Measurements from ENCODE around the gene LGALS12. TPM values are rescaled to one million over a fixed set of nuclear protein-coding genes. Genes with fewer than 3 reads are reported as not detected.

The LGALS12 gene
- total RNA-seq (under 1 TPM; 0.66 to 0.99 TPM), polyA plus RNA-seq (ENCODE audit: insufficient read length in 2 of 2) (under 1 TPM in 1 of 2 donors, not detected in 1; 0.12 TPM)
- long read RNA-seq, donor 1, result 0 reads
- long read RNA-seq, donor 2, result 0 reads
- long read RNA-seq, donor 3, result 0 reads
- long read RNA-seq, donor 4, result 0 reads

DNA sequence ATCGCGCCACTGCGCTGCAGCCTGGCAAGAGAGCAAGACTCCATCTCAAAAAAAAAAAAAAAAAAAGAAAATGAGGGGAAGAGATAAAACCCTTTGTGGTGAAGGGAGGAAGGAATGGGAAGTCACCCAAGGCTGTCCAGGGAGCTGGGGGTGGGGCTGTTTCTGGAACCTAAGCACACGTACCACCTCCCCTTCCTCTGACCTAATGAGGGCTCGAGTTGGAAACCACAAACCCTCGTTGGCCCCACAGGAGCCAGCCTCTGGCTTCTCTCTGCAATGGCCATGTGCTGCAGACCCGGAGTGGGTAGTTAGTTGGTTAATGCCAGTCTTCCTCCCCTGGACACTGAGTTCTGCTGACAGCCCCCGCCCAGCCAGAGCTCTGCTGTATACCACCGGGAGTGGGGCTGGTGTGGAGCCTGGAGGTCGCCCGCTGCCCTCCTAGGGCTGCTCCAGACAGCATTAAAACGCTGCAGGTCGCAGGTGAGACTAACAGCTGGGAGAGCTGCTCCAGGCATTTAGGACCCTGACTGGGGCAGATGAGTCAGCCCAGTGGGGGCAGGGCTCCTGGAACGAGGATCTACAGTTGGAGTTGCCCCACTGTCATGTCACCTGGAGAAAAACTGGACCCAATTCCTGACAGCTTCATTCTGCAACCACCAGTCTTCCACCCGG lies at the start of gene LGALS12:
TSS of gene LGALS12 (plus strand) at position 228 of the 672 bp plus-strand sequence. CDS start at position 603, 375 bp downstream.
- H3K9me3 ChIP-seq (ENCODE audit: control insufficient read depth, insufficient read depth, low read length), result no peaks in the 10 kb centered on the region
- 45% methylated on average over 9 of the region's 15 CpGs for WGBS (ENCODE audit: insufficient coverage)
- no peak for DNase-seq (ENCODE audit: low read depth in 4 of 6, low spot score in 6 of 6)
- H3K27me3 ChIP-seq (ENCODE audit: control insufficient read depth, insufficient read depth, low read length), result no peaks in the 10 kb centered on the region
- H3K36me3 ChIP-seq (ENCODE audit: control insufficient read depth, insufficient read depth, low read length), result no peaks in the 10 kb centered on the region
- H3K4me3 ChIP-seq (ENCODE audit: low read depth, low read length), result no peak within 1 kb of the TSS
- no peak within 1 kb of the TSS for H3K27ac ChIP-seq (ENCODE audit: low read depth, low read length)
- peaks cover 14% of the 10 kb centered on the region for H3K4me1 ChIP-seq (ENCODE audit: control insufficient read depth, insufficient read depth, low read length)

DNA sequence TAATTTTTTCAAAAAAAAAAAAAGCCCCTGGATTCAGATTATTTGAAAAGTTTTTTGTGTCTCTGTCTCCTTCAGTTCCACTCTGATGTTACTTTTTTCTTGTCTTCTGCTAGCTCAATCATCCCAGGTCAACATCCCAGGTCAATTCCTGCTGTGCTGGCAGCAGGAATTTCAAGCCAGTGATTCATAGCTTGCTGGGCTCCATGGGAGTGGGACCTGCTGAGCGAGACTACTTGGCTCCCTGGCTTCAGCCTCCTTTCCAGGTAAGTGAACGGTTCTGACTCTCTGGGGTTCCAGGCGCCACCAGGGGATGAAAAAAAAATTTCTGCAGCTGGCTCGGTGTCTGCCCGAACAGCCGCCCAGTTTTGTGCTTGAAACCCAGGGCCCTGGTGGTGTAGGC lies 46.3 kb upstream of the LGALS12 start:
- H3K4me1 ChIP-seq (ENCODE audit: control insufficient read depth, insufficient read depth, low read length), result no peaks in the 10 kb centered on the region
- 56% methylated on average over 6 of the region's 6 CpGs for WGBS (ENCODE audit: insufficient coverage)
- H3K4me3 ChIP-seq (ENCODE audit: low read depth, low read length), result no peak overlapping the region
- DNase-seq (ENCODE audit: low read depth in 4 of 6, low spot score in 6 of 6), result peak in 1 of 6 donors; percentile 7
- H3K27me3 ChIP-seq (ENCODE audit: control insufficient read depth, insufficient read depth, low read length), result no peaks in the 10 kb centered on the region
- H3K9me3 ChIP-seq (ENCODE audit: control insufficient read depth, insufficient read depth, low read length), result no peaks in the 10 kb centered on the region
- no peaks in the 10 kb centered on the region for H3K36me3 ChIP-seq (ENCODE audit: control insufficient read depth, insufficient read depth, low read length)
- H3K27ac ChIP-seq (ENCODE audit: low read depth, low read length), result no peak overlapping the region

DNA sequence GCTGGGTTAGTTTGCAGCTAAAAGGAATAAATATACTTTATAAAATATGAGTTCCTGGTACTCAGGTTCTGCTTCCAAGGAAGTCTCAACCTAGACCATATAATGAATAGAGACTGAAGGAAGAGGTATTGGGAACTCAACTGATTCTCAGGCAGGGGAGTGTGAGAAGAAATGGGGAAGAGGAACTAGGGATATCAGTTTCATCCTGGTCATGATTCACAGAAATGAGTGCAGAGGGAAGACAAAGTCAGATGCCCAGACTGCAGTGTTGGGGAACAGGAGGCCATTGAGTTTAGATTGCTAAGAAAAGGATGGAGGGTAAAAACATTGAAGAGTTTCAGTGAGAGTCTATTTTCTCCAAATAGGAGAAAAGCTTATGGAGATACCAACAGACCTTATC lies 43.7 kb upstream of the LGALS12 start:
- no peak for DNase-seq (ENCODE audit: low read depth in 4 of 6, low spot score in 6 of 6)
- H3K27me3 ChIP-seq (ENCODE audit: control insufficient read depth, insufficient read depth, low read length), result no peaks in the 10 kb centered on the region
- H3K9me3 ChIP-seq (ENCODE audit: control insufficient read depth, insufficient read depth, low read length), result no peaks in the 10 kb centered on the region
- no peak overlapping the region for H3K4me3 ChIP-seq (ENCODE audit: low read depth, low read length)
- H3K4me1 ChIP-seq (ENCODE audit: control insufficient read depth, insufficient read depth, low read length), result no peaks in the 10 kb centered on the region
- H3K36me3 ChIP-seq (ENCODE audit: control insufficient read depth, insufficient read depth, low read length), result no peaks in the 10 kb centered on the region
- no peak overlapping the region for H3K27ac ChIP-seq (ENCODE audit: low read depth, low read length)

DNA sequence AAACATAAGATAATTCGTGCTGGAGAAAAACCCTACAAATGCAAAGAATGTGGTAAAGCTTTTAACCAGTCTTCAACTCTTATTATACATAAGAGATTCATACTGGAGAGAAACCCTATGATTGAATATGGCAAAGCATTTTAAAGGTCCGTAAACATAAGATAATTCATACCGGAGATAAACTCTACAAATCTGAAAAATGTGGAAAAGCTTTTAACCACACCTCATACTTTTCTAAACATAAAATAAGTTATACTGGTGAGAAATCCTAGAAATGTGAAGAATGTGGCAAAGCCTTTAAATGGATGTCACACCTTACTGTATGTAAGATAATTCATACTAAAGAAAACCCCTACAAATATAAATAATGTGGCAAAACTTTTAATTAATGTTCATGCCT lies 35.6 kb upstream of the LGALS12 start:
- no peak overlapping the region for H3K4me3 ChIP-seq (ENCODE audit: low read depth, low read length)
- H3K9me3 ChIP-seq (ENCODE audit: control insufficient read depth, insufficient read depth, low read length), result no peaks in the 10 kb centered on the region
- H3K27me3 ChIP-seq (ENCODE audit: control insufficient read depth, insufficient read depth, low read length), result no peaks in the 10 kb centered on the region
- no peaks in the 10 kb centered on the region for H3K36me3 ChIP-seq (ENCODE audit: control insufficient read depth, insufficient read depth, low read length)
- H3K4me1 ChIP-seq (ENCODE audit: control insufficient read depth, insufficient read depth, low read length), result no peaks in the 10 kb centered on the region
- no peak for DNase-seq (ENCODE audit: low read depth in 4 of 6, low spot score in 6 of 6)
- no peak overlapping the region for H3K27ac ChIP-seq (ENCODE audit: low read depth, low read length)
- WGBS (ENCODE audit: insufficient coverage), result no CpG with 5 or more reads among the region's 3 CpGs

- no peaks in the 10 kb centered on the region for H3K4me1 ChIP-seq (ENCODE audit: control insufficient read depth, insufficient read depth, low read length)
- H3K9me3 ChIP-seq (ENCODE audit: control insufficient read depth, insufficient read depth, low read length), result no peaks in the 10 kb centered on the region
- no peaks in the 10 kb centered on the region for H3K27me3 ChIP-seq (ENCODE audit: control insufficient read depth, insufficient read depth, low read length)
- no CpG with 5 or more reads among the region's 3 CpGs for WGBS (ENCODE audit: insufficient coverage)
- no peaks in the 10 kb centered on the region for H3K36me3 ChIP-seq (ENCODE audit: control insufficient read depth, insufficient read depth, low read length)
- no peak overlapping the region for H3K4me3 ChIP-seq (ENCODE audit: low read depth, low read length)
- no peak for DNase-seq (ENCODE audit: low read depth in 4 of 6, low spot score in 6 of 6)
- no peak overlapping the region for H3K27ac ChIP-seq (ENCODE audit: low read depth, low read length)
Observed at GRCh38 chr11:63472372-63472771, 33.5 kb upstream of the LGALS12 start.

DNA sequence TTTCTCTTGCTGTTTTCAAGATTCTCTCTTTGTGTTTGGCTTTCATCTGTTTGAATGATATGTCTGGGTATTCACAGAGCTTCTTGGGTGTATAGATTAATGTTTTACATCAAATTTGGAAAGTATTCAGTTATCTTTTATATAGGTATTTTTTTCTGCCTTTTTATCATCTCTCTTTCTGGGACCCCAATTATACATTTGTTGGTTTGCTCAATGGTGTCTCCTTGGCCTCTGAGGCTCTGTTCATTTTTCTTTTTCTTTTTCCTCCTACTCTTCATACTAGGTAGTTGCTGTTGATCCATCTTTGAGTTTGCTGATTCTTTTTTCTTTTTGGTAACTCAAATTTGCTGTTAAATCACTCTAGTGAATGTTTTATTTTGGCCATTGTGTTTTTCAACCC lies 29.3 kb upstream of the LGALS12 start:
- H3K4me1 ChIP-seq (ENCODE audit: control insufficient read depth, insufficient read depth, low read length), result no peaks in the 10 kb centered on the region
- no peak overlapping the region for H3K27ac ChIP-seq (ENCODE audit: low read depth, low read length)
- no peaks in the 10 kb centered on the region for H3K27me3 ChIP-seq (ENCODE audit: control insufficient read depth, insufficient read depth, low read length)
- H3K4me3 ChIP-seq (ENCODE audit: low read depth, low read length), result no peak overlapping the region
- DNase-seq (ENCODE audit: low read depth in 4 of 6, low spot score in 6 of 6), result no peak
- no peaks in the 10 kb centered on the region for H3K9me3 ChIP-seq (ENCODE audit: control insufficient read depth, insufficient read depth, low read length)
- no peaks in the 10 kb centered on the region for H3K36me3 ChIP-seq (ENCODE audit: control insufficient read depth, insufficient read depth, low read length)

- Histone ChIP-seq H3K27ac (ENCODE audit: low read depth, low read length) (no peak overlapping the region), H3K27me3 (ENCODE audit: control insufficient read depth, insufficient read depth, low read length) (no peaks in the 10 kb centered on the region), H3K4me3 (ENCODE audit: low read depth, low read length) (no peak overlapping the region), H3K4me1 (ENCODE audit: control insufficient read depth, insufficient read depth, low read length) (no peaks in the 10 kb centered on the region), H3K36me3 (ENCODE audit: control insufficient read depth, insufficient read depth, low read length) (no peaks in the 10 kb centered on the region), H3K9me3 (ENCODE audit: control insufficient read depth, insufficient read depth, low read length) (peaks cover 4% of the 10 kb centered on the region)
- 0% methylated on average over 2 of the region's 5 CpGs for WGBS (ENCODE audit: insufficient coverage)
- DNase-seq (ENCODE audit: low read depth in 4 of 6, low spot score in 6 of 6), result peak in 5 of 6 donors; percentile 33 to 92 (median 66)
Observed at GRCh38 chr11:63478896-63479295, 27.0 kb upstream of the LGALS12 start.

DNA sequence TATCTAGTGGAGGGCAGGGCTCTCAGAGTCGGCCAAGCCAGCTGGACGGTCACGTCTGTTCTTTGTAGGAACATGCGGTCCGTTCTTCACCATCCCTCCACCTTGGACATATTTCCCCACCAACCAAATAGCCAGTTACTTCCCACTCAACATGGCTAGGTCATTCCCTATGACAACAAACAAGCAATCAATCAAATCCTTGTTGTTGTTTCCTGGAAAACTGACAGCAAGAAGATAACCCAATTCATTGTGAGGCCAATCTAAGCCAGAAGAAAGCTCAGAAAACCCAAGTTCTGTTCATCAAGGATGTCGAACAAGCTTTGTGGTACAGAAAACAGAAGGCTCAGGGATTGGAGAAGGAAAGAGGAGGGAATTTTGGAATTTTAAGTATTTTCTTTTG lies 25.8 kb upstream of the LGALS12 start:
- 85% methylated on average over 6 of the region's 6 CpGs for WGBS (ENCODE audit: insufficient coverage)
- H3K9me3 ChIP-seq (ENCODE audit: control insufficient read depth, insufficient read depth, low read length), result peaks cover 7% of the 10 kb centered on the region
- H3K36me3 ChIP-seq (ENCODE audit: control insufficient read depth, insufficient read depth, low read length), result no peaks in the 10 kb centered on the region
- no peaks in the 10 kb centered on the region for H3K27me3 ChIP-seq (ENCODE audit: control insufficient read depth, insufficient read depth, low read length)
- no peak overlapping the region for H3K4me3 ChIP-seq (ENCODE audit: low read depth, low read length)
- no peak overlapping the region for H3K27ac ChIP-seq (ENCODE audit: low read depth, low read length)
- DNase-seq (ENCODE audit: low read depth in 4 of 6, low spot score in 6 of 6), result no peak
- no peaks in the 10 kb centered on the region for H3K4me1 ChIP-seq (ENCODE audit: control insufficient read depth, insufficient read depth, low read length)

GRCh38 chr11:63485777-63486176 lies 20.1 kb upstream of the LGALS12 start:
- H3K27ac ChIP-seq (ENCODE audit: low read depth, low read length), result no peak overlapping the region
- WGBS (ENCODE audit: insufficient coverage), result no CpG with 5 or more reads among the region's 3 CpGs
- no peak for DNase-seq (ENCODE audit: low read depth in 4 of 6, low spot score in 6 of 6)
- H3K9me3 ChIP-seq (ENCODE audit: control insufficient read depth, insufficient read depth, low read length), result peaks cover 7% of the 10 kb centered on the region
- H3K4me3 ChIP-seq (ENCODE audit: low read depth, low read length), result no peak overlapping the region
- no peaks in the 10 kb centered on the region for H3K36me3 ChIP-seq (ENCODE audit: control insufficient read depth, insufficient read depth, low read length)
- peaks cover 3% of the 10 kb centered on the region for H3K27me3 ChIP-seq (ENCODE audit: control insufficient read depth, insufficient read depth, low read length)
- H3K4me1 ChIP-seq (ENCODE audit: control insufficient read depth, insufficient read depth, low read length), result peaks cover 10% of the 10 kb centered on the region

DNA sequence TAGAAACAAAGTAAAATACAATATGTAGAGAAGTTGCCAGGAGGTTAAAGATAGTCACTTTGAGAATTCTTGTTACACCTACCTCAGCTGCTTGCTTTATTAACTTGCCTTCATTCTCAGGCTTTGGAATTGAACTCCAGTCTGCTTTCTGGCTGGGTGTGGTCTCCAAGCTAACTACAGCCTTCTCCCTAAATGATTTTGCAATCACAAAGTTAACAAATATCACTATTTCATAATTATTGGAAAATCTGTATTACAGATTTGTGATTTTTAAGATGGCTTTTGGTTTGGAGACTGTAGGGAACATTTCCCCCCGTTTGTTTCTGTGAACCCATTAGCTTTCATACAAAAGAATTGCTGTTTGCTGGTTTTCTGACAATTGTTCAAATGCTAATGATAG lies 17.1 kb upstream of the LGALS12 start:
- Histone ChIP-seq H3K36me3 (ENCODE audit: control insufficient read depth, insufficient read depth, low read length) (no peaks in the 10 kb centered on the region), H3K27ac (ENCODE audit: low read depth, low read length) (no peak overlapping the region), H3K9me3 (ENCODE audit: control insufficient read depth, insufficient read depth, low read length) (peaks cover 3% of the 10 kb centered on the region), H3K4me1 (ENCODE audit: control insufficient read depth, insufficient read depth, low read length) (peaks cover 14% of the 10 kb centered on the region), H3K27me3 (ENCODE audit: control insufficient read depth, insufficient read depth, low read length) (peaks cover 7% of the 10 kb centered on the region), H3K4me3 (ENCODE audit: low read depth, low read length) (no peak overlapping the region)
- no peak for DNase-seq (ENCODE audit: low read depth in 4 of 6, low spot score in 6 of 6)
- WGBS (ENCODE audit: insufficient coverage), result no CpG with 5 or more reads among the region's 1 CpG
